Ishikawa (cell line): ENCODE data around the gene GNG14.

Experiments used
- MAX ChIP-seq: IDR thresholded peaks from 2 replicates; pipeline ENCODE4 v1.6.1; 2012
- ZBTB7A ChIP-seq: IDR thresholded peaks from 2 replicates; pipeline ENCODE4 v1.6.1; 2012; ENCODE audit warnings: low read depth

- TF ChIP-seq MAX (no peak), ZBTB7A (no peak)
These were observed 18.5 kb downstream of the GNG14 start for GRCh38 chr19:12706332-12706718.
